Panc1 (cell line): ENCODE data around the gene SH3TC1. TPM values are rescaled to one million over a fixed set of nuclear protein-coding genes. Genes with fewer than 3 reads are reported as not detected.

Experiments
- ATAC-seq: fragments of 200-7000 bp; cut with Tn5 transposase; 2 replicates; pipeline ENCODE4 v1.9.1; 2020; ENCODE audit warnings: mild to moderate bottlenecking, moderate library complexity
- BruUV-seq: library from RNA; stranded (reverse); fragments of 400-500 nt; replicated peaks from 2 replicates; lab custom pipeline; 2021; lab: Mats Ljungman, UMichigan
- CTCF ChIA-PET: fragments of 300-600 bp; sonication (Branson Sonifier 250); formaldehyde crosslinking; loops from one replicate; lab custom pipeline; 2022; ENCODE audit warnings: antibody characterized with exemption; lab: Charles Lee
- POLR2A ChIA-PET: fragments of 300-600 bp; sonication (Branson Sonifier 250); formaldehyde crosslinking; loops from one replicate; lab custom pipeline; 2022; ENCODE audit warnings: antibody characterized with exemption; lab: Charles Lee
- DNase-seq: peaks from one replicate; pipeline ENCODE4 v3.0.0-alpha.2; 2010; ENCODE audit warnings: low read depth, low spot score
- H3K27ac ChIP-seq: 2 replicates; pipeline ENCODE4 v1.5.1; 2011; ENCODE audit warnings: mild to moderate bottlenecking, low read length, inconsistent platforms
- H3K27me3 ChIP-seq: fragments of 200-500 bp; sonication (Bioruptor generic); 2 replicates; pipeline ENCODE4 v1.6.0; 2014; ENCODE audit warnings: low read length, inconsistent platforms; ENCODE audit not compliant: control insufficient read depth, insufficient read depth
- H3K36me3 ChIP-seq: fragments of 200-500 bp; sonication (Bioruptor generic); 2 replicates; pipeline ENCODE4 v1.5.1; 2014; ENCODE audit warnings: inconsistent platforms, mild to moderate bottlenecking, low read length, moderate library complexity; ENCODE audit not compliant: control insufficient read depth, insufficient read depth
- H3K4me1 ChIP-seq: 2 replicates; pipeline ENCODE4 v1.5.1; 2011; ENCODE audit warnings: inconsistent platforms, mild to moderate bottlenecking, low read length, moderate library complexity; ENCODE audit not compliant: control insufficient read depth, insufficient read depth
- H3K4me3 ChIP-seq, 2 experiments: 2 replicates each; pipeline ENCODE4 v1.5.1; 2011 to 2012; ENCODE audit warnings: low read depth in 2 of 2, low read length in 2 of 2, mild to moderate bottlenecking in 2 of 2, inconsistent platforms in 1 of 2, moderate library complexity in 1 of 2
- H3K9me3 ChIP-seq: fragments of 200-500 bp; sonication (Bioruptor generic); 2 replicates; pipeline ENCODE4 v1.5.1; 2014; ENCODE audit warnings: low read depth, mild to moderate bottlenecking, inconsistent platforms, low read length, moderate library complexity; ENCODE audit not compliant: control insufficient read depth, insufficient read depth
- CTCF ChIP-seq: fragments of 450-650 bp; IDR thresholded peaks from 2 replicates; pipeline ENCODE4 v1.5.1; 2017; ENCODE audit warnings: mild to moderate bottlenecking
- POLR2AphosphoS5 ChIP-seq: IDR thresholded peaks from 2 replicates; pipeline ENCODE4 v1.6.1; 2012; ENCODE audit warnings: mild to moderate bottlenecking, low read depth, low read length, moderate library complexity
- REST ChIP-seq, 2 experiments: IDR thresholded peaks; 2 replicates each; pipeline ENCODE4 v1.6.1; 2011 to 2012; ENCODE audit warnings: low read depth in 2 of 2, control low read depth in 1 of 2, low read length in 1 of 2, mild to moderate bottlenecking in 1 of 2, moderate library complexity in 1 of 2; ENCODE audit not compliant: insufficient read depth in 1 of 2
- SIN3A ChIP-seq: IDR thresholded peaks from 2 replicates; pipeline ENCODE4 v1.6.1; 2012; ENCODE audit warnings: low read depth, mild to moderate bottlenecking, low read length, moderate library complexity, borderline replicate concordance; ENCODE audit not compliant: insufficient read depth
- TCF7L2 ChIP-seq: IDR thresholded peaks from 2 replicates; pipeline ENCODE4 v1.6.1; 2011; ENCODE audit warnings: mild to moderate bottlenecking, low read depth, low read length, inconsistent platforms
- in situ Hi-C: cut with HindIII; loops from 2 replicates; pipeline ENCODE4 v1.10.0; 2016; ENCODE audit warnings: low sequenced_read_pairs, low pct_unique_long_range_greater_than_20kb
- intact Hi-C: fragments of 100-400 bp; cut with micrococcal nuclease; formaldehyde crosslinking; loops from one replicate; pipeline ENCODE4 v1.10.0; 2022; ENCODE audit not compliant: unreplicated experiment
- total RNA-seq: library from RNA; stranded (reverse); gene quantifications from one replicate; pipeline ENCODE4 v1.2.1, GENCODE V29; 2021; ENCODE audit not compliant: unreplicated experiment

Gene SH3TC1
- total RNA-seq, 1 experiment from 2014 or later, result 4.5 TPM

GRCh38 chr4:8266508-8266907 lies 67.4 kb downstream of the SH3TC1 start:
- Histone ChIP-seq H3K9me3 (no peaks in the 10 kb centered on the region), H3K4me1 (no peaks in the 10 kb centered on the region; the same call in 1 of the 2 replicates), H3K4me3 (no peak overlapping the region), H3K36me3 (no peaks in the 10 kb centered on the region), H3K27ac (no peak overlapping the region), H3K27me3 (no peaks in the 10 kb centered on the region; the same call in 1 of the 2 replicates)
- no TSS peak for BruUV-seq
- TF ChIP-seq REST (IDR thresholded peaks at IDR 0.05; ENCODE audit: insufficient read depth in 1 of 2, low read depth in 2 of 2, low read length in 1 of 2) (no peak), TCF7L2 (no peak), SIN3A (no peak), CTCF (no peak), POLR2AphosphoS5 (no peak)
- POLR2A ChIA-PET, result no interaction called here
- ATAC-seq, result no peak
- no peak for DNase-seq
- in situ Hi-C loops (no loop called here), intact Hi-C loops (no loop called here)
- CTCF ChIA-PET, result interaction anchor here (0.5 to 2.3 kb wide), 3 partner anchors 24 to 1686 kb away, joined by 4 to 7 read pairs (median 6); no protein-coding TSS in a partner anchor

GRCh38 chr4:8267077-8267476 lies 68.0 kb downstream of the SH3TC1 start:
- Histone ChIP-seq H3K4me1 (no peaks in the 10 kb centered on the region), H3K36me3 (no peaks in the 10 kb centered on the region), H3K4me3 (no peak overlapping the region), H3K27ac (no peak overlapping the region), H3K9me3 (no peaks in the 10 kb centered on the region), H3K27me3 (no peaks in the 10 kb centered on the region; the same call in 1 of the 2 replicates)
- DNase-seq (peak; percentile 7), ATAC-seq (peak; percentile 74)
- ChIA-PET CTCF (interaction anchor here (0.6 to 2.3 kb wide), 3 partner anchors 9 to 91 kb away, joined by 3 to 7 read pairs (median 6); no protein-coding TSS in a partner anchor), POLR2A (no interaction called here)
- in situ Hi-C loops (no loop called here), intact Hi-C loops (no loop called here)
- TF ChIP-seq CTCF, result peak; percentile 83
- TF ChIP-seq POLR2AphosphoS5, result no peak
- no peak for TF ChIP-seq TCF7L2
- no peak for TF ChIP-seq SIN3A
- no TSS peak for BruUV-seq
